ENCODE data around the gene PTPRK.

DNA sequence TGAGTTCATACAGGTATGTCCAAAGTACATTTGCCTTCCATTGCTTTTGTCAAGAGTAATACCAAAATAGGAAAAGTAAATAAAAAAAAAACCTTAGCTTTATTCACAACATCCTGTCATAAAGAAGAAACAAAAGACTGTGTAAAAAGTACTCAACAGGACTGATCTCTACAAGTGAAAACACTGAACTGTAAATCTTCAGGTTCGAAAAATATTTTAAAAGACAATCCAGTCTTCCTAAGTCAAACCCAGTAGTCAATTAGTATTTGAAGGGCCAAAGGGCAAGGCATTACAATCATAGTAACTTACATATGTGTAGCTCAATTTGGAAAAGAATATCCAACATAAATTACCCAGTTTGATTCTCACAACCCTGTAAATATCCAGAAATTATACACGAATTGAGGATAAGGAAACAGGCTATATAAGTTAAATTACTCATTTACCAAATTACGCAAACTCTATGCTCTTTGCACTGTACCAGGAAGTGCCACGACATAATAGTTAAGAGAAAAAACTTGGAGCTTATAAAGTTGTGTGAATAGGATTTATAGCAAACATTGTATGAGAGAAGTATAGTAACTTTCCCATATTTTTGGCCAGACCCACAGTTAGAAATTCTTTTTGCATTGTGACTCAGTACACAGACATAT lies 21.2 kb downstream of the PTPRK start:
- TF ChIP-seq, protein P1, sequence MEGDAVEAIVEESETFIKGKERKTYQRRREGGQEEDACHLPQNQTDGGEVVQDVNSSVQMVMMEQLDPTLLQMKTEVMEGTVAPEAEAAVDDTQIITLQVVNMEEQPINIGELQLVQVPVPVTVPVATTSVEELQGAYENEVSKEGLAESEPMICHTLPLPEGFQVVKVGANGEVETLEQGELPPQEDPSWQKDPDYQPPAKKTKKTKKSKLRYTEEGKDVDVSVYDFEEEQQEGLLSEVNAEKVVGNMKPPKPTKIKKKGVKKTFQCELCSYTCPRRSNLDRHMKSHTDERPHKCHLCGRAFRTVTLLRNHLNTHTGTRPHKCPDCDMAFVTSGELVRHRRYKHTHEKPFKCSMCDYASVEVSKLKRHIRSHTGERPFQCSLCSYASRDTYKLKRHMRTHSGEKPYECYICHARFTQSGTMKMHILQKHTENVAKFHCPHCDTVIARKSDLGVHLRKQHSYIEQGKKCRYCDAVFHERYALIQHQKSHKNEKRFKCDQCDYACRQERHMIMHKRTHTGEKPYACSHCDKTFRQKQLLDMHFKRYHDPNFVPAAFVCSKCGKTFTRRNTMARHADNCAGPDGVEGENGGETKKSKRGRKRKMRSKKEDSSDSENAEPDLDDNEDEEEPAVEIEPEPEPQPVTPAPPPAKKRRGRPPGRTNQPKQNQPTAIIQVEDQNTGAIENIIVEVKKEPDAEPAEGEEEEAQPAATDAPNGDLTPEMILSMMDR (IDR thresholded peaks at IDR 0.05) = no peak
- TF ChIP-seq POLR2A (IDR thresholded peaks at IDR 0.05) (no peak), POLR2AphosphoS5 (IDR thresholded peaks at IDR 0.05) (no peak), EP300 (IDR thresholded peaks at IDR 0.05) (no peak)

Data from suprapubic skin (tissue), 4 donors.